Nephron progenitor cell (in vitro differentiated cells): ENCODE measurements around the gene TMEM60.

ENCODE experiments used
- DNase-seq: peaks from one replicate; pipeline ENCODE4 v3.0.0; 2021
- H3K27ac Mint-ChIP-seq: 2 replicates; pipeline ENCODE4 v1.8.0; 2021; ENCODE audit warnings: mild to moderate bottlenecking, moderate library complexity, mixed read lengths
- H3K27me3 Mint-ChIP-seq: 2 replicates; pipeline ENCODE4 v1.8.0; 2021; ENCODE audit warnings: mild to moderate bottlenecking, low read depth, mixed read lengths; ENCODE audit not compliant: poor library complexity
- H3K36me3 Mint-ChIP-seq: 2 replicates; pipeline ENCODE4 v1.8.0; 2021; ENCODE audit warnings: low read depth, mixed read lengths
- H3K4me1 Mint-ChIP-seq: 2 replicates; pipeline ENCODE4 v1.8.0; 2021; ENCODE audit warnings: mixed read lengths
- H3K4me3 Mint-ChIP-seq: 2 replicates; pipeline ENCODE4 v1.8.0; 2021; ENCODE audit warnings: mild to moderate bottlenecking, moderate library complexity, mixed read lengths
- H3K9me3 Mint-ChIP-seq: 2 replicates; pipeline ENCODE4 v1.8.0; 2021; ENCODE audit warnings: mild to moderate bottlenecking, moderate library complexity, mixed read lengths
- TF ChIP-seq, protein P1 (sequence below): fragments of 200-600 bp; sonication (generic); IDR thresholded peaks from 2 replicates; pipeline ENCODE4 v1.5.0; 2021; ENCODE audit warnings: antibody characterized with exemption

Gene TMEM60

DNA sequence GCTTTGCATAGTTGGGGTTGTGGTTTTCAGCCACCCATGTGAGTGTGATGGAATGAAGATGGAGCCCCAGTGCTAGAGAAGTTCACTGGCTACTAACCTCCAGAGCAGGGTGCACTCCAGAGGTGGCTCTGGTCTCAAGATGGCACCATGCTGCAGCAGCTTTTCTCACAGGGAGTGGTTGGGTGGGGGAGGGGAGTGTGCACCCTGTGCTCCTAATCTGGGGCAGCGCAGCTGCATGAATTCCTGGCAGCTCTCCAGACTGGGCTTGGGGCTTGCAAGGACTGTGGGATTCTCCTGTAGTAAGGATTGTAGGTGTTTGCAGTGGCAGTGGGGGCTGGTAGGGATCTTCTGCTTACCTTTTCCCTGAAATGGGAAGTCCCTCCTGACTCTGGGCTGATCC, 24.0 kb upstream of the TMEM60 start:
- Mint-ChIP-seq H3K27ac (no peak overlapping the region), H3K36me3 (peaks cover 78% of the 10 kb centered on the region), H3K27me3 (no peaks in the 10 kb centered on the region), H3K4me3 (no peak overlapping the region), H3K4me1 (no peaks in the 10 kb centered on the region), H3K9me3 (peaks cover 83% of the 10 kb centered on the region)
- DNase-seq, result no peak
- TF ChIP-seq, protein P1, sequence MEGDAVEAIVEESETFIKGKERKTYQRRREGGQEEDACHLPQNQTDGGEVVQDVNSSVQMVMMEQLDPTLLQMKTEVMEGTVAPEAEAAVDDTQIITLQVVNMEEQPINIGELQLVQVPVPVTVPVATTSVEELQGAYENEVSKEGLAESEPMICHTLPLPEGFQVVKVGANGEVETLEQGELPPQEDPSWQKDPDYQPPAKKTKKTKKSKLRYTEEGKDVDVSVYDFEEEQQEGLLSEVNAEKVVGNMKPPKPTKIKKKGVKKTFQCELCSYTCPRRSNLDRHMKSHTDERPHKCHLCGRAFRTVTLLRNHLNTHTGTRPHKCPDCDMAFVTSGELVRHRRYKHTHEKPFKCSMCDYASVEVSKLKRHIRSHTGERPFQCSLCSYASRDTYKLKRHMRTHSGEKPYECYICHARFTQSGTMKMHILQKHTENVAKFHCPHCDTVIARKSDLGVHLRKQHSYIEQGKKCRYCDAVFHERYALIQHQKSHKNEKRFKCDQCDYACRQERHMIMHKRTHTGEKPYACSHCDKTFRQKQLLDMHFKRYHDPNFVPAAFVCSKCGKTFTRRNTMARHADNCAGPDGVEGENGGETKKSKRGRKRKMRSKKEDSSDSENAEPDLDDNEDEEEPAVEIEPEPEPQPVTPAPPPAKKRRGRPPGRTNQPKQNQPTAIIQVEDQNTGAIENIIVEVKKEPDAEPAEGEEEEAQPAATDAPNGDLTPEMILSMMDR, result no peak

DNA sequence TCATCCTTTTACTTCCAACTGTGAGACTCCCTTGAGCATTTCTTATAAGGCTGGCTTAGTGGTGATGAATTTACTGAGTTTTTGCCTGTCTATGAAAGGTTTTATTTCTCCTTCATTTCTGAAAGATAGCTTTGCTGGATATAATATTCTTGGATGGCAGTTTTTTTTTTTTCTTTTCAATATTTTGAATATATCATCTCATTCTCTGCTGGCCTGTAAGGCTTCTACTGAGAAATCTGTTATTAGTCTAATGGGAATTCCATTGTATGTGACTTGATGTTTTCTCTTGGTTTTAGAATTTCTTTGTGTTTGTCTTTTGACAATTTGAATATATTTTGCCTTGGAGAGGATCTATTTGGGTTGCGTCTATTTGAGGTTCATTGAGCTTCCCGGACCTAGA, 22.7 kb upstream of the TMEM60 start:
- TF ChIP-seq, protein P1, result no peak
- H3K4me1 Mint-ChIP-seq, result no peaks in the 10 kb centered on the region
- H3K4me3 Mint-ChIP-seq, result no peak overlapping the region
- peaks cover 91% of the 10 kb centered on the region for H3K36me3 Mint-ChIP-seq
- H3K27me3 Mint-ChIP-seq, result no peaks in the 10 kb centered on the region
- peaks cover 95% of the 10 kb centered on the region for H3K9me3 Mint-ChIP-seq
- no peak overlapping the region for H3K27ac Mint-ChIP-seq
- no peak for DNase-seq

DNA sequence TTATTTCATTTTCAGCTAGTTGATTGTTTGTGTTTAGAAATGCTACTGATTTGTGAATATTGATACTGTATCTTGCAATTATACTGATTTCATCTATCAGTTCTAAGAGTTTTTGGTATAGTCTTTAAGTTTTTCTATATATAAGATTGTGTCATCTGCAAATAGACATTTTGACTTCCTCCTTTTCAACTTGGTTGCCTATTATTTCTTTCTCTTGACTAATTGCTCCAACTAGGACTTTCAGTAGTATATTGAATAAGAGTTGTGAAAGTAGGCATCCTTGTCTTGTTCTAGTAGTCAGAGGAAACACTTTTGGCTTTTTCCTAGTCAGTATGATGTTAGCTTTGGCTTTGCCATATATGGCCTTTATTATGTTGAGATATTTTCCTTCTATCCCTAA, 20.8 kb upstream of the TMEM60 start:
- DNase-seq, result no peak
- Mint-ChIP-seq H3K36me3 (peaks cover 86% of the 10 kb centered on the region), H3K27ac (no peak overlapping the region), H3K4me1 (no peaks in the 10 kb centered on the region), H3K27me3 (no peaks in the 10 kb centered on the region), H3K9me3 (peaks cover 88% of the 10 kb centered on the region), H3K4me3 (no peak overlapping the region)
- TF ChIP-seq, protein P1, result no peak

DNA sequence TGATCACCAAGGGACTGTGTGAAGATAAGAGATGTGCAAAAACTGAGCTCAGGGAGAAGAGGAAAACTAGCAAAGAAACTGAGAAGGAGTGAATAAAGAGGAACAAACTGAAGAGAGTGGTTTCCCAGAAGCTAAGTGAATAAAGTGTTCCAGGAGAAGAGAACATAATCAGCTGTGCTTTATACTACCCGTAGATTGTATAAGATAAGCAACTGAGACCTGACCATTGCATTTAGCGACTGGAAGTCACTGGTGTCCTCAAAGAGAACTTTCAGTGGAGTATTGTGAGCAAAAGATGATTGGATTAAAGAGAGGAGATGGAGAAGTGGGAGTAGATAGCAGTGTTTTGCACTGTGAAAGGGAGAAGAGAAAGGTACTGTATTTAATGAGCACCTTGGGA, 14.9 kb upstream of the TMEM60 start:
- H3K27ac Mint-ChIP-seq, result no peak overlapping the region
- H3K4me3 Mint-ChIP-seq, result no peak overlapping the region
- H3K27me3 Mint-ChIP-seq, result no peaks in the 10 kb centered on the region
- peaks cover 57% of the 10 kb centered on the region for H3K36me3 Mint-ChIP-seq
- no peaks in the 10 kb centered on the region for H3K4me1 Mint-ChIP-seq
- peaks cover 44% of the 10 kb centered on the region for H3K9me3 Mint-ChIP-seq
- no peak for DNase-seq
- TF ChIP-seq, protein P1, result no peak

DNA sequence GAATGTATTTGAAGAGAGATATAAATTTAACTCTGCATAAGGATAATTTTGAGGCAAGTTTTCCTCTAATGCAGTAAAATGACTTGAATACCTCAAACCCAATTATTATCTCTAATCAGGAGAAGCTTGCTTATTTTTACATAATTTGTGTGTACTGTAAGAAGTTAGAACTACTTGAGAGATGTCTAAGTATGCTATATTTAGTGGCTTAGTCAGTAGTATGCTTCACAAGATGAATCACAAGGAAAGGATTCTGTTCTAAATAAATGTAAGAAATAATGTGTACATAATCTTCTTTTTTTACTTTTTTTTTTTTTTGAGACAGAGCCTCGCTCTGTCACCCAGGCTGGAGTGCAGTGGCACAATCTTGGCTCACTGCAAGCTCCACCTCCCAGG, 14.1 kb upstream of the TMEM60 start:
- Mint-ChIP-seq H3K27me3 (no peaks in the 10 kb centered on the region), H3K4me1 (no peaks in the 10 kb centered on the region), H3K36me3 (peaks cover 57% of the 10 kb centered on the region), H3K4me3 (no peak overlapping the region), H3K9me3 (peaks cover 44% of the 10 kb centered on the region), H3K27ac (no peak overlapping the region)
- DNase-seq, result no peak
- TF ChIP-seq, protein P1, result no peak

DNA sequence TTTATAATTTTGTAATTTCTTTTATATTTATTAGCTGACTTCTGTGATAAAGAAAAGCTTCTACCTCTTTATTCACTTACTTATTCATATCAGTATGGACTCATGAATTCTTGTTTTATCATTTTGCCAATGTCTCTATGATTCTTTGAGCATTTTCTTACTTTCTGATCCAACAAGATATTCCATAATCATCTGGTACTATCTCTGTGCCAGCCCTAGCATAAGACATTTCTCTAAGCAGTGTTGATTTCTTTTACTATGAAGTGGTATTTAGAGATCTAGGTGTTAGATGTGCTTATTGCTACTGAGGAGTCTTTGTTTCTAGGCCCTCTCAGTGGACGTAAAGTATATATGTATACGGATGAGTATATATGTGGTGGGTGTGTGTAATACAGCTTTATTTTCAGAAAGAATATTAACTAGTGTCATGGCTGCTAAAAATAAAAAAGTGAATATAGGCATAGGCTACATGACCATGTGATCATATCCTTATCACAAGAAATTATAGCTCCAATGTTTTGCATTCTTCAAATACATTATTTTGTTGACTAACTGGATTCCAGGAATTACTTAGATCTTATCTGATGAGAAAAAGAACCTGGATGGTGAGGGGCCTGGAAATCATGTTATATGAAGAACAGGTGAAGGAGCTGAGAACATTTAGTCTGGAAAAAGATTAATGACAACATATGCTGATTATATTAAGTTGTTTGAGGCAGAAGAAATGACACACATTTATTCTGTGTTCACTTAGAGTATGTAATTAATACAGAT, 13.5 kb upstream of the TMEM60 start:
- TF ChIP-seq, protein P1, result no peak
- Mint-ChIP-seq H3K4me3 (no peak overlapping the region), H3K36me3 (peaks cover 57% of the 10 kb centered on the region), H3K4me1 (no peaks in the 10 kb centered on the region), H3K27me3 (no peaks in the 10 kb centered on the region), H3K9me3 (peaks cover 44% of the 10 kb centered on the region), H3K27ac (no peak overlapping the region)
- no peak for DNase-seq
